K562 (cell line): Measurements from ENCODE around the gene CFAP73. TPM values are rescaled to one million over a fixed set of nuclear protein-coding genes. Genes with fewer than 3 reads are reported as not detected.

Experiments used
- ATAC-seq: fragments of 200-7000 bp; cut with Tn5 transposase; 3 replicates; pipeline ENCODE4 v1.9.1; 2020; ENCODE audit warnings: moderate library complexity
- BruUV-seq: library from RNA; stranded (reverse); fragments of 400-500 nt; replicated peaks from 2 replicates; lab custom pipeline; 2021; lab: Mats Ljungman, UMichigan
- CTCF ChIA-PET: fragments of 300-600 bp; formaldehyde crosslinking; extraction: SDS; loops from one replicate; lab custom pipeline; 2021; ENCODE audit warnings: low intra/inter-chr PET ratio; lab: Yijun Ruan, JAX
- POLR2A ChIA-PET: fragments of 300-600, 350-650 bp; sonication (Branson Sonifier 250); formaldehyde crosslinking; extraction: SDS; loops from one replicate; lab custom pipeline; 2021; ENCODE audit warnings: antibody characterized with exemption, inconsistent platforms; lab: Yijun Ruan, JAX
- DNase-seq, 4 experiments: peaks; one replicate each; pipeline versions ENCODE4 v3.0.0 to v3.0.0-alpha.2; 2011 to 2018; ENCODE audit warnings: low spot score in 3 of 4, mixed read lengths in 3 of 4; ENCODE audit errors: extremely low read depth in 1 of 4
- FAIRE-seq: peaks from 2 replicates; lab custom pipeline; 2011; peaks lifted over from hg19 to GRCh38; lab: Jason Lieb, UNC
- H2AFZ ChIP-seq: 2 replicates; pipeline ENCODE4 v1.6.0; 2011; ENCODE audit warnings: low read depth, low read length, control low read depth, inconsistent platforms
- H3K27ac ChIP-seq: fragments of 200-600 bp; 3 replicates; pipeline ENCODE4 v1.8.0; 2011; ENCODE audit warnings: low read depth, mild to moderate bottlenecking, control low read depth, inconsistent platforms, low read length, moderate library complexity, mixed read lengths; ENCODE audit errors: extremely low read depth
- H3K27me3 ChIP-seq, 2 experiments: fragments of 300-600 bp in 1 of 2; 2 replicates in 1 of 2; 3 replicates in 1 of 2; pipeline versions ENCODE4 v1.6.0 to v1.8.0; 2011; ENCODE audit warnings: inconsistent platforms in 2 of 2, low read length in 2 of 2, mild to moderate bottlenecking in 1 of 2, mixed read lengths in 1 of 2, moderate library complexity in 1 of 2; ENCODE audit not compliant: control insufficient read depth in 2 of 2, insufficient read depth in 2 of 2
- H3K36me3 ChIP-seq: fragments of 300-600 bp; 3 replicates; pipeline ENCODE4 v1.8.0; 2011; ENCODE audit warnings: mild to moderate bottlenecking, low read length, inconsistent platforms; ENCODE audit not compliant: control insufficient read depth, insufficient read depth
- H3K4me1 ChIP-seq, 2 experiments: fragments of 200-600 bp in 1 of 2; replicated peaks in 1 of 2; 2 replicates in 1 of 2; 3 replicates in 1 of 2; pipeline versions ENCODE4 v1.5.1 to v1.8.0; 2011; ENCODE audit warnings: inconsistent platforms in 2 of 2, low read length in 2 of 2, mild to moderate bottlenecking in 1 of 2, mixed read lengths in 1 of 2, moderate library complexity in 1 of 2; ENCODE audit not compliant: control insufficient read depth in 2 of 2, insufficient read depth in 2 of 2
- H3K4me2 ChIP-seq: 2 replicates; pipeline ENCODE4 v1.6.1; 2011; ENCODE audit warnings: low read length, control low read depth, inconsistent platforms, mixed read lengths; ENCODE audit not compliant: insufficient read depth
- H3K4me3 ChIP-seq: fragments of 200-600 bp; sonication (generic), shearing (Covaris generic); 2 replicates; pipeline ENCODE4 v1.5.1; 2016; ENCODE audit warnings: control low read depth, inconsistent platforms
- H3K79me2 ChIP-seq: fragments of 200-600 bp; 3 replicates; pipeline ENCODE4 v1.8.0; 2011; ENCODE audit warnings: low read length, inconsistent platforms; ENCODE audit not compliant: control insufficient read depth, insufficient read depth
- H3K9ac ChIP-seq, 2 experiments: 2 replicates each; pipeline versions ENCODE4 v1.6.0 to v1.6.1; 2011; ENCODE audit warnings: low read depth in 2 of 2, low read length in 2 of 2, control low read depth in 1 of 2, inconsistent platforms in 1 of 2, mild to moderate bottlenecking in 1 of 2, mixed read lengths in 1 of 2; ENCODE audit not compliant: insufficient read depth in 1 of 2
- H3K9me1 ChIP-seq: one replicate; pipeline ENCODE4 v1.6.0; 2011; ENCODE audit warnings: inconsistent platforms, mild to moderate bottlenecking, low read length, moderate library complexity; ENCODE audit not compliant: control insufficient read depth, insufficient read depth
- H3K9me3 ChIP-seq: replicated peaks from 2 replicates; pipeline ENCODE4 v1.5.1; 2011; ENCODE audit warnings: low read depth, low read length, inconsistent platforms; ENCODE audit not compliant: control insufficient read depth, insufficient read depth
- H4K20me1 ChIP-seq: replicated peaks from 2 replicates; pipeline ENCODE4 v1.6.1; 2011; ENCODE audit warnings: low read length, inconsistent platforms, mixed read lengths; ENCODE audit not compliant: control insufficient read depth, insufficient read depth
- BHLHE40 ChIP-seq: IDR thresholded peaks from 2 replicates; pipeline ENCODE4 v1.6.1; 2011; ENCODE audit warnings: low read length, improper control_type of control experiment
- CEBPB ChIP-seq: fragments of 450-650 bp; IDR thresholded peaks from 2 replicates; pipeline ENCODE4 v1.6.1; 2016; ENCODE audit warnings: missing genetic modification characterization, missing compliant biosample characterization
- CEBPG ChIP-seq, 3 experiments: fragments of 200-800 bp in 1 of 3; sonication (Bioruptor generic) in 1 of 3; sonication (generic) in 1 of 3; formaldehyde crosslinking in 1 of 3; IDR thresholded peaks in 2 of 3; conservative IDR thresholded peaks in 1 of 3; 2 replicates each; pipeline versions ENCODE4 v1.6.1 to v1.8.0; 2016 to 2022; ENCODE audit warnings: missing compliant biosample characterization in 2 of 3, missing genetic modification characterization in 2 of 3, mild to moderate bottlenecking in 1 of 3, missing genetic modification reagents in 1 of 3
- NFE2 ChIP-seq: IDR thresholded peaks from 2 replicates; pipeline ENCODE4 v1.6.1; 2014; ENCODE audit warnings: antibody characterized with exemption, low read depth
- NR2C1 ChIP-seq, 2 experiments: fragments of 450-650 bp; IDR thresholded peaks; 2 replicates each; pipeline ENCODE4 v1.6.1; 2017; ENCODE audit warnings: mild to moderate bottlenecking in 2 of 2, antibody characterized with exemption in 1 of 2, inconsistent platforms in 1 of 2, missing compliant biosample characterization in 1 of 2, missing genetic modification characterization in 1 of 2
- TCF3 ChIP-seq: sonication (generic); formaldehyde crosslinking; IDR thresholded peaks from 2 replicates; pipeline ENCODE4 v1.4.0; 2020; ENCODE audit warnings: mild to moderate bottlenecking, missing genetic modification reagents
- ZBTB40 ChIP-seq, 2 experiments: fragments of 450-650 bp in 1 of 2; sonication (generic) in 1 of 2; formaldehyde crosslinking in 1 of 2; IDR thresholded peaks; 2 replicates each; pipeline versions ENCODE4 v1.7.1 to v1.9.0; 2016 to 2022; ENCODE audit warnings: inconsistent platforms in 1 of 2, mild to moderate bottlenecking in 1 of 2, missing genetic modification reagents in 1 of 2
- ZNF583 ChIP-seq: fragments of 250-450 bp; sonication (Bioruptor Pico); IDR thresholded peaks from 2 replicates; pipeline ENCODE4 v1.4.0; 2020
- WGBS: fragments of 100-300 bp; shearing (Covaris generic); methylation state at CpG from one replicate; pipeline ENCODE4 v1.1.6; 2016; ENCODE audit warnings: low coverage, mixed read lengths; ENCODE audit not compliant: insufficient coverage; ENCODE audit errors: missing lambda C conversion rate; 5-methylcytosine and 5-hydroxymethylcytosine counted together
- in situ Hi-C: fragments of 300-500 bp; cut with MboI; formaldehyde crosslinking; loops from 4 replicates; pipeline ENCODE4 v1.15.0; 2018; ENCODE audit warnings: inconsistent platforms, mixed read lengths
- intact Hi-C: fragments of 100-400 bp; cut with micrococcal nuclease; formaldehyde crosslinking; loops from 2 replicates; pipeline ENCODE4 v1.14.2; 2022
- polyA plus RNA-seq, 8 experiments: library from polyadenylated mRNA; depleted of rRNA in 4 of 8; stranded (reverse) in 5 of 8; unstranded in 3 of 8; fragments of >200 nt; fragmentation: Nextera tagmentation in 2 of 8; fragmentation: Illumina TruSeq in 1 of 8; extraction: Ambion mirVana in 2 of 8; extraction: Trizol in 1 of 8; gene quantifications; 2 replicates each; pipeline versions ENCODE4 v1.2.1 to v1.2.3, GENCODE V29; 2011 to 2014; ENCODE audit warnings: inconsistent platforms in 1 of 8, missing spikeins in 1 of 8
- total RNA-seq, 7 experiments: library from RNA; depleted of rRNA in 6 of 7; stranded (reverse); fragments of >200 nt in 6 of 7; fragmentation: Illumina TruSeq in 2 of 7; extraction: Trizol in 2 of 7; gene quantifications; 2 replicates each; pipeline versions ENCODE4 v1.2.1 to v1.2.3, GENCODE V29; 2011 to 2021; ENCODE audit warnings: low replicate concordance in 1 of 7

CFAP73 gene
- total and polyA plus RNA-seq, 9 of the 15 experiments (the other 6 are each of a cell fraction or from before 2014, with no cell fraction given): not detected

- Histone ChIP-seq H4K20me1 (no peaks in the 10 kb centered on the region), H3K9ac (peak overlapping the region in 1 of 2 experiments; percentile 26; a peak in 1 of 4 replicates), H3K79me2 (no peaks in the 10 kb centered on the region), H3K27me3 (no peaks in the 10 kb centered on the region), H3K9me3 (no peaks in the 10 kb centered on the region), H3K4me3 (no peak overlapping the region), H2AFZ (peak overlapping the region; percentile 83), H3K27ac (peak overlapping the region; percentile 23; the same call in 2 of the 3 replicates), H3K36me3 (no peaks in the 10 kb centered on the region), H3K4me2 (0 out of 2 replicates have a peak overlapping the region, but pooled peaks have one; percentile 23), H3K4me1 (peaks cover 27 to 29% of the 10 kb centered on the region in 2 experiments), H3K9me1 (no peaks in the 10 kb centered on the region)
- ATAC-seq (no peak), DNase-seq (no peak), FAIRE-seq (no peak)
- BruUV-seq: no TSS peak
- POLR2A ChIA-PET: interaction anchor here (0.7 to 1.4 kb wide), 3 partner anchors 10 to 211 kb away, joined by 4 to 8 read pairs (median 8); partner anchors contain the start of gene TPCN1
- intact Hi-C loops: no loop called here
- in situ Hi-C loops: no loop called here
- CTCF ChIA-PET: no interaction called here
- 70% methylated on average over 8 of the region's 8 CpGs for WGBS
- TF ChIP-seq CEBPG (CRISPR knock-in tag; IDR thresholded peaks at IDR 0.05) (no peak), CEBPG (tag; conservative IDR thresholded peaks at IDR 0.05 in 1 of 2, IDR thresholded peaks at IDR 0.05 in 1 of 2) (peak in 1 of 2 experiments; percentile 7; a peak in 1 of 4 replicates), ZBTB40 (IDR thresholded peaks at IDR 0.05) (peak; percentile 66), ZBTB40 (CRISPR knock-in tag; IDR thresholded peaks at IDR 0.05) (no peak), NFE2 (peak; percentile 24; the same call in 1 of the 2 replicates), ZNF583 (CRISPR knock-in tag) (0 out of 2 replicates have a peak, but pooled peaks have one; percentile 21), BHLHE40 (0 out of 2 replicates have a peak, but pooled peaks have one; percentile 31), NR2C1 (IDR thresholded peaks at IDR 0.05) (no peak), NR2C1 (tag; IDR thresholded peaks at IDR 0.05) (0 out of 2 replicates have a peak, but pooled peaks have one; percentile 13), TCF3 (CRISPR knock-in tag) (no peak), CEBPB (tag) (peak; percentile 33; the same call in 1 of the 2 replicates)
Observed at GRCh38 chr12:113203852-113204760, 54.6 kb downstream of the CFAP73 start.
